AG09309 (cell line): Measurements from ENCODE around the gene ALG14.

Experiments
- DNase-seq: peaks from one replicate; pipeline ENCODE4 v3.0.0-alpha.2; 2010; ENCODE audit warnings: low read depth
- H3K4me3 ChIP-seq: 2 replicates; pipeline ENCODE4 v1.5.1; 2011; ENCODE audit warnings: mild to moderate bottlenecking, low read depth, low read length, moderate library complexity; ENCODE audit not compliant: control insufficient read depth
- CTCF ChIP-seq: IDR thresholded peaks from 2 replicates; pipeline ENCODE4 v1.5.1; 2011; ENCODE audit warnings: mild to moderate bottlenecking, low read depth, low read length, inconsistent platforms; ENCODE audit not compliant: insufficient read depth, control insufficient read depth; ENCODE audit errors: missing control alignments

The ALG14 gene

DNA sequence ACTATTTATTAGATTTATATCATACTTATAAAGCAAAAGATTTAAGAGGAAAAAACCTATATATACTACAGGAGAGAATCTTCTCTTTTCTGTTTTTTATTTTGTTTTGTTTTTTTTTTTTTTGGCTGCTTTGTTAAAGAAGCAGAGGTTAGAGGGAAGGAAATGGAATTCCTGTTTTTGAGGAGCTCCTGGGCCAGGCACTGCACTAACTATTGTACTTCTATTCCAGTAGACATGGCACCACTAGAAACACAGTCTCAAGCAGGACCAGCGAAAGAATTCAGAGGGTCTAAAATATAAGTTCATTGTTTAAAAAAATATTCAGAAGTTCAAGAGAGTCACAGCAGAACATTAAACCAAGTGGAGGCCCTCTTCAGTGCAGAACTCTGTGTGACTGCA lies 91.2 kb downstream of the ALG14 start:
- no peak for DNase-seq
- TF ChIP-seq CTCF: no peak
- H3K4me3 ChIP-seq: no peak overlapping the region

DNA sequence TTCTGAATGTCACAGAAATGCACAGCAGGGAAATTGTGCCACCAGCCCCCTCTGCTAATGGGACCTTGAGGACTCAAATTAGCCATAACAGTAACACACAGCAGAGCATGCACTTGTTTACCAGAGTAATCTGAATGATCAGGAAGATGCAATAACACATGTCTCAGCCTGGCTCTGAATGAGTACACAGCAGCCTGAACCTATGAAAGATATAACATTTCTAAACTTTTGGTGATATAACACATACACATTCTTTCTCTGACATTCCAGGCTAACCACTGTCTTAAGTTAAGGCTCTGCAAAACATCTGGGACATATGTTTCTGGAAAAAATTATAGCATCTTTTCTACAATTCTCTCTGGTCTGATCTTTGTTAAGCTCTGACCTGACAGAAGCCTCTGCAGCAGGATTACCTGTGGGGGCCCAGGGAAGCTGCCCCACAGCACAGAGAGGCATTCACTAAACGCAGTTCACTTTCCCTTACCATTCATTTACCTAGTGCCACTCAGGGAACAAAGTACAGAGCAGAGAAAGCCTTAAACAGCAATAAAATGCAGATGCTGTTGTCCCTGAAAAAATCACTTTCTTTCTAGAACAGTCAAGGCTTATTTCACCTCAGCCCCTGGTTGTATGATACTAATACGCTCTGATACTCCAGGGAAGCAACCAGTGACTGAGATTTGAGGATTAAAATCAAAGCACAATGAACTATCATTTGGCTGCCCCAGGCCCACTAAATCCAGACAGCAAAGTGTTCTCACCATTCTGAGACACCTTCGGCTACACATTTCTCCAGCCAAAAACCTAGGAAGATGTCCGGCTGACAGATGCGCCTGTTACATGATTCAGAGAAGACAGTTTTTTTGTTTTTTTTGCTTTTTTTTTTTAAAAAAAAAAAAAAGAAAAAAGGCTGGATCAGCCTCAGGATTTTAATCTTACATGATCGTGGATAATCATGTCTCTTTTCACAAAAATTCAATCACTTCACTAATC lies 91.9 kb downstream of the ALG14 start:
- no peak for TF ChIP-seq CTCF
- DNase-seq: no peak
- H3K4me3 ChIP-seq: no peak overlapping the region

- TF ChIP-seq CTCF: no peak
- DNase-seq: no peak
Measured at GRCh38 chr1:94979656-94980581, 92.8 kb downstream of the ALG14 start.

DNA sequence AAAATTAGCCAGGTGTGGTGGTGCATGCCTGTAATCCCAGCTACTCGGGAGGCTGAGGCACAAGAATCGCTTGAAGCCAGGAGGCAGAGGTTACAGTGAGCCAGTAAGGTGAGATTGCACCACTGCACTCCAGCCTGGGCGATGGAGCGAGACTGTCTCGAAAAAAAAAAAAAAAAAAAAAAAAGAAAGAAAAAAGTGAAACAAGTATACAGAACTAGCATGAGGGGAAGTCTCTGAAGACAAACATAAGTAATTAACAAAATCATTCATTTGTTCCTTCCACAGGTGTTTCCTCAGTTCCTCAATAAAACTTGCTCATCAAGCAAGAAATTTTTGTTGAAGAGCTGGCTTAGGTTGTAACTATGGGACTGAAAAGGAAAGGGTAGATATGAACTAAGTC lies 93.6 kb downstream of the ALG14 start:
- no peak overlapping the region for H3K4me3 ChIP-seq
- TF ChIP-seq CTCF: no peak
- no peak for DNase-seq

More at GRCh38 chr1:94979656-94980581, 92.8 kb downstream of the ALG14 start:
- H3K4me3 ChIP-seq: no peak overlapping the region

- DNase-seq: no peak
- no peak for TF ChIP-seq CTCF
- H3K4me3 ChIP-seq: no peak overlapping the region
Measured at GRCh38 chr1:94978401-94978800, 94.3 kb downstream of the ALG14 start.

- DNase-seq: no peak
- no peak overlapping the region for H3K4me3 ChIP-seq
- no peak for TF ChIP-seq CTCF
Measured at GRCh38 chr1:94976971-94977548, 95.7 kb downstream of the ALG14 start.
